OCI-LY7 (cell line): ENCODE measurements around the gene RAB20.

Source experiments
- EZH2phosphoT487 ChIP-seq: fragments of 200-600 bp; sonication (generic); IDR thresholded peaks from 2 replicates; pipeline ENCODE4 v1.6.1; 2018; ENCODE audit warnings: low read depth, borderline replicate concordance, mild to moderate bottlenecking, mixed run types, antibody characterized with exemption, low read length, moderate library complexity, mixed read lengths
- TF ChIP-seq, protein P1 (sequence below): fragments of 200-600 bp; sonication (generic); conservative IDR thresholded peaks from 2 replicates; pipeline ENCODE4 v1.5.1; 2014; ENCODE audit warnings: mild to moderate bottlenecking, antibody characterized with exemption, low read length, moderate library complexity, mixed read lengths

DNA sequence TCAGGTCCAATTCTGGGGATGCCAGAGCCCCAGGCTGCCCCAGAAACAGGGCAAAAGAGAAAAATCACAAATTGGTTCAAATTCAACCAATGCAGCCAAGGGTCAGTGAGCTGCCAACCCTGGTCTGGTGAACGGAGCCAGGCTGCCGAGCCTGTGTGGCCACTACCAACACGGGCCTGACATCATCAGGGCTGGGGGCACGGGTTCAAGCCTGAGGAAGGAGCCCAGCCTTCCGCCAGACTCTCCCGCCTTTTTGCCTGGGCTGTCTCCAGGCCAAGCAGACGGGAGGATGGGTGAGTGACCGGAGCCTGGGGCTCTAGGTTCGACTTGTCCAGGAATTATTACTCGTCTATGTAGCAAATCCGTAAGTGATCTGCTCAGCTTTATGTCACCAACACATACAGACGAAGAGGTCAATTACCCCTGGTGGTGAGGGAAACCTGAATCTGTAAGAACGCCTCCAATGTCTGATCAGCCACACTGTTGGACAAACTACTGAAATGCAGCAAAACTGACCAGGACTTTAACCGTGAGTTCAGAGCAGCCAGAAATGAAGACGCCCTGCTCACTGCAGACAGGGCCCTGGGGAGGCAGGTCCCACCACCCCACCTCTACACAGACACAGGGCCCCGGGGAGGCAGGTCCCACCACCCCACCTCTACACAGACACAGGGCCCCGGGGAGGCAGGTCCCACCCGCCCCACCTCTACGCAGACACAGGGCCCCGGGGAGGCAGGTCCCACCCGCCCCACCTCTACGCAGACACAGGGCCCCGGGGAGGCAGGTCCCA is 31.8 kb downstream of the RAB20 start:
- TF ChIP-seq, protein P1, sequence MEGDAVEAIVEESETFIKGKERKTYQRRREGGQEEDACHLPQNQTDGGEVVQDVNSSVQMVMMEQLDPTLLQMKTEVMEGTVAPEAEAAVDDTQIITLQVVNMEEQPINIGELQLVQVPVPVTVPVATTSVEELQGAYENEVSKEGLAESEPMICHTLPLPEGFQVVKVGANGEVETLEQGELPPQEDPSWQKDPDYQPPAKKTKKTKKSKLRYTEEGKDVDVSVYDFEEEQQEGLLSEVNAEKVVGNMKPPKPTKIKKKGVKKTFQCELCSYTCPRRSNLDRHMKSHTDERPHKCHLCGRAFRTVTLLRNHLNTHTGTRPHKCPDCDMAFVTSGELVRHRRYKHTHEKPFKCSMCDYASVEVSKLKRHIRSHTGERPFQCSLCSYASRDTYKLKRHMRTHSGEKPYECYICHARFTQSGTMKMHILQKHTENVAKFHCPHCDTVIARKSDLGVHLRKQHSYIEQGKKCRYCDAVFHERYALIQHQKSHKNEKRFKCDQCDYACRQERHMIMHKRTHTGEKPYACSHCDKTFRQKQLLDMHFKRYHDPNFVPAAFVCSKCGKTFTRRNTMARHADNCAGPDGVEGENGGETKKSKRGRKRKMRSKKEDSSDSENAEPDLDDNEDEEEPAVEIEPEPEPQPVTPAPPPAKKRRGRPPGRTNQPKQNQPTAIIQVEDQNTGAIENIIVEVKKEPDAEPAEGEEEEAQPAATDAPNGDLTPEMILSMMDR, result no peak
- TF ChIP-seq EZH2phosphoT487, result no peak
